Right cardiac atrium (tissue), 5 donors: Measurements from ENCODE around the gene TGM1. TPM values are rescaled to one million over a fixed set of nuclear protein-coding genes. Genes with fewer than 3 reads are reported as not detected.

Experiments
- ATAC-seq, 2 donors: fragments of 200-7000 bp; cut with Tn5 transposase; one replicate each; pipeline versions ENCODE4 v1.8.0 to v1.9.1; 2020; ENCODE audit warnings: moderate library complexity in 2 of 2, mild to moderate bottlenecking in 1 of 2
- DNase-seq, 3 donors: peaks; one replicate each; pipeline ENCODE4 v3.0.0-alpha.2; 2020
- H3K27ac ChIP-seq: one replicate; pipeline ENCODE4 v1.5.1; 2013; ENCODE audit warnings: mild to moderate bottlenecking, low read length, control low read depth, moderate library complexity
- H3K27me3 ChIP-seq: one replicate; pipeline ENCODE4 v1.6.1; 2013; ENCODE audit not compliant: control insufficient read depth, insufficient read depth
- H3K4me1 ChIP-seq: one replicate; pipeline ENCODE4 v1.6.1; 2013; ENCODE audit warnings: low read length; ENCODE audit not compliant: control insufficient read depth, insufficient read depth
- H3K4me3 ChIP-seq: one replicate; pipeline ENCODE4 v1.5.1; 2013; ENCODE audit warnings: low read length, control low read depth
- H3K9me3 ChIP-seq: one replicate; pipeline ENCODE4 v1.6.1; 2013; ENCODE audit warnings: low read length; ENCODE audit not compliant: control insufficient read depth
- WGBS: extraction: QIAGEN DNeasy Blood & Tissue Kit; methylation state at CpG from one replicate; pipeline ENCODE4 v1.1.7; 2013; 5-methylcytosine and 5-hydroxymethylcytosine counted together
- intact Hi-C, 4 donors: fragments of 100-400 bp; cut with DNase I; formaldehyde crosslinking; loops; one replicate each; pipeline versions ENCODE4 v1.11.0 to v1.14.0; 2022 to 2023
- polyA plus RNA-seq: library from polyadenylated mRNA; stranded (reverse); fragments of 200-250 nt; gene quantifications from one replicate; pipeline ENCODE4 v1.2.3, GENCODE V29; 2013
- total RNA-seq, 4 donors: library from RNA; stranded (reverse); fragmentation: NEBNext Ultra II Directional; extraction: Animal tissue kit (Norgen Biotek cat#: 25700); gene quantifications; one replicate each; pipeline ENCODE4 v1.2.1, GENCODE V29; 2021
- donor health status: healthy with polysubstance abuse.
- donor health status: DM: no; HTN: yes; CAD: no.
- donor health status: DM: no; HTN: no; CAD: no.
- donor health status: DM: no; HTN: yes; CAD: no; lungs with severe emphysema.
- donor health status: DM: yes; HTN: yes; CAD: no.

Gene TGM1
- total and polyA plus RNA-seq, 5 donors: 0.16 to 2.0 (median 0.40) TPM

DNA sequence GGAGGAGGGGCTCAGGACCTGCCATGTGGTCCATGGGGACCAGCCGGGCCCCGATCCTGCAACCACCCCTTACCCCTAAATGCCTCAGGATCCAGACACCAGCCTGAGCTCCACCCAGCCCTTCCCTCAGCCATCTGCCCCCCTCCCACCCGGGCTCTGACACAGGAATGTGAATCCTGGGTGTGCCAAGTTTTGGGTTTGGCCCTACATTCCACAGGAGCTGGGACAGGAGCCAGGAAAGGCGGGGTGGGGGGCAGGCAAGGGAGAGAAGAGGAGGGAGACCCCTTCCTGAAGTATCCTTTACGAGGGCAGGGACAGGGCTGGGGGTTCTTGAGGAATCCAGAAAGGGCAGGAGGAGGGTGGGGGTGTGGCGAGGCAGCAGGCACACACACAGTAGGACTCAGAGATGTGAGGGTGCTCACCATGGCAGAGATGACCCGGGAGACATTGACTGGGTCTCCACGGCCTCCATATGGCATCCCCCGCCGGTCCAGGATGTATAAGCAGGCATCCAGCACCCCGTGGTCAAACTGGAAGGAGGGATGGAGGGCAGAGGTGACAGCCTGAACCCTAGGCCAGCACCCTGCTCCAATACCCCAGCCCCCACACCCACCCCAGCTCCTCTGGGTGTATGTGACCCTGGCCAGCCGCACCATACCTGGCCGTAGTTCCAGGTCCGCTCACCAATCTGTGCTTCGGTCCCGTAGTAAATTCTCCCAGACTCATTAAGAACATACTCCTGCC is 3.5 kb downstream of the TGM1 start:
- intact Hi-C loops: no loop called here
- Histone ChIP-seq H3K27ac (no peak overlapping the region), H3K9me3 (no peaks in the 10 kb centered on the region), H3K4me3 (no peak overlapping the region), H3K4me1 (no peaks in the 10 kb centered on the region), H3K27me3 (no peaks in the 10 kb centered on the region)
- no peak for DNase-seq
- peak in 1 of 2 donors; percentile 14 for ATAC-seq
- WGBS: 76% methylated on average over 16 of the region's 16 CpGs

DNA sequence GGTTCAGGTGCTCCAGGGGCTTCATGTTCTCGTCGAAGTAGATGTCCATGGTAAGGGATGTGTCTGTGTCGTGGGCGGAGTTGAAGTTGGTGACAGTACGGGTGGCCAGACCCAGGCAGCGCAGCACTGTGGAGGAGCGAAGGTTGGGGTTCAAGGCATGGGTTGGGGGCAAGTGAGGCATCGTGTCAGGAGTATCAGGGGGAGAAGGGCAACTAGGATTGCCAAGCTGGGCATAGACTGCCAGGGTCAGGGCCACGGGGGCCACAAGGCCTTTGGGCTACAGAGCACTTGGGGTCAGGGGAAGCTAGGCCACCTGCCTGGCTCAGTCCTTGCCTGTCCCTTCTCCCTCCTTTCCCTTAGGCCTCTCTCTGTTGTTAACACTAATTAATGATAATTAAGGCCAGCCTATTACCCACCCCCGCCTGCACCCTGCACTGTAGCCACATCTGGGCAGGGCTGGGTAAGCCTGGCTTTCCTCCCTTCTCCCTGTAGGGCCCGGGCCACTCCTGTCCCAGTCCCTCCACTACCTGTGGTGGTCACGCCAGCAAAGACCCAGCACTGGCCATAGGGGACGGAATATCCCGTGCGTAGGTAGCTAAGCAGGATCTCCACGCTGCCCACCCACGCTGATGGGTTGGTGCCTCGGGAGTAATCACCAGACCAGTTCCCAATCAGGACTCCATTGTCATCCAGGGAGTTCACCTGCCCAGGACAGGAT is 4.3 kb downstream of the TGM1 start:
- 88% methylated on average over 18 of the region's 18 CpGs for WGBS
- Histone ChIP-seq H3K27ac (no peak overlapping the region), H3K27me3 (no peaks in the 10 kb centered on the region), H3K9me3 (no peaks in the 10 kb centered on the region), H3K4me3 (no peak overlapping the region), H3K4me1 (no peaks in the 10 kb centered on the region)
- intact Hi-C loops: no loop called here
- ATAC-seq (no peak), DNase-seq (no peak)

DNA sequence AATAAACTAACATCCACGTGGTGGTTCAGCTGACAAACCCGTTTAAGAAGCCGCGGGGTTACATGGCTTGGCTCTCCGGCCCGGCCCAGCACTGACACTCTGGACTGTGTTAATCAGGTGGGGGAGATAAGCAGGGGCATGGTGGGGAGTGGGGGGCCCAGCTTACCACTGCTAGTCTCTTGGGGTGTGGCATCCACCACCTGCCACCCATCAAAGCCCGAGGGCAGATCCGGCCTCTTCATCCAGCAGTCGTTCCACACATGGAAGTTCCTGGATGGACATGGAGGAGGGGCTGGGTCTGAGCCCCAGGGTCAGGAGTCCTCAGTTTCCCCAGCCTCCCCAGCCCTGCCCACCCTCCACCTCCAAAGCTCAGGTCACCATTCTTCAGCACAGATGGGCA is 4.9 kb downstream of the TGM1 start:
- no peaks in the 10 kb centered on the region for H3K27me3 ChIP-seq
- H3K4me3 ChIP-seq: no peak overlapping the region
- DNase-seq (no peak), ATAC-seq (no peak)
- H3K9me3 ChIP-seq: no peaks in the 10 kb centered on the region
- H3K27ac ChIP-seq: no peak overlapping the region
- 78% methylated on average over 9 of the region's 9 CpGs for WGBS
- no peaks in the 10 kb centered on the region for H3K4me1 ChIP-seq
- intact Hi-C loops: no loop called here

DNA sequence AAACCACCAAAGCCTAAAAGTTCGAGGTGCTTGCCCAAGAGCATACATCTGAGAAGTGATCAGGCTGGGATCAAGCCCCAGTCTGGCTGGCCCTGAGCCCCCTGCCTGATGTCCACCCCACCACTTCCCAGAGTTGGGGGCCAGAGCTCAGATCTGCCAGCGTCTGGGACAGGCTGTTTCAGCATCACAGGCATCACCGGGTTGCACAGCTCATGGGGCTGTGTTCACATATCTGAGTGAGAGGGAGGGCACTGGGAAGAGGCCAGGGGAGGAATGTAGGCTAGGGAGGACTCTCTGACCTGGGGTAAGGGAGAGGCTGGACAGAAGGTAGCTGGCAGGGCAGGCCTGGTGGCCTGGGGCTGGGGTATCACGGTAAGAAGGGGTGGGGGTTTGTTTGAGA is 6.0 kb downstream of the TGM1 start:
- WGBS: 63% methylated on average over 4 of the region's 4 CpGs
- Histone ChIP-seq H3K27ac (no peak overlapping the region), H3K27me3 (no peaks in the 10 kb centered on the region), H3K4me3 (no peak overlapping the region), H3K4me1 (no peaks in the 10 kb centered on the region), H3K9me3 (no peaks in the 10 kb centered on the region)
- intact Hi-C loops: no loop called here
- DNase-seq (no peak), ATAC-seq (no peak)

DNA sequence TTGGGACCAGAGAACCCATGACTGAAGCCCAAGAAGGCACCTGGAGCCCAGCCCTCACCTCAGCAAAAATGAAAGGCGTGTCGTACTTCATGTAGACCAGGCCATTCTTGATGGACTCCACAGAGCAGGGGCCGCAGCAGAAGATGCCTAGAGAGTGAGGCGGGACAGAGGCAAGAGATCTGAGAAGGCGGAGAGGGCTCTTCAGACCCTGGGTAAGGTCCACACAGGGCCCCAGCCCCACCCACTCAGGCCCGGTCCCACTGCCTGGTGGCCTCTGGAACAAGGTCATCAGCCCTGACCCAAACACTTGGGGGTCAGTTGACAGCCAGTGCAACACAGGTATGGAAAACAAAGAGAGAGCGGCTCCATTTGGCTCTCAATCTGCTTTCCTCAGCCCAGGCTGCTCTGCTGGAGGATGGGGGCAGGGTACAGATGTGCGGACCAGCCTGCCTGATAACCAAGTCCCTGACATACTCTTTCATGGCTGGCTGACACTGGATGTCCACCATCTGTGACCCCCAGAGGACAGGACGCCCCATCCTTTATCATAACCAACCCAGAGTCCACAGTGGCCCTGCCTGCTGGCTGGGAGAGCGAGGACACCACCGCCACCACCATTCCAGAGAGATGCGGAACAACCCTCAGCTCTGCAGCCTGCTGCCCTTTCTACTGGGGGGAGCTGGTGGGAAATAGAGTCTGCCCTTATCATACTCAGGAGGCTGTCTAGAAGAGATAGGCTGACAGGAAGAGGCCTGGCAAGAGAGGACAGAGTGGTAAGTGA is 6.9 kb downstream of the TGM1 start:
- intact Hi-C loops: no loop called here
- DNase-seq: no peak
- 89% methylated on average over 12 of the region's 12 CpGs for WGBS

DNA sequence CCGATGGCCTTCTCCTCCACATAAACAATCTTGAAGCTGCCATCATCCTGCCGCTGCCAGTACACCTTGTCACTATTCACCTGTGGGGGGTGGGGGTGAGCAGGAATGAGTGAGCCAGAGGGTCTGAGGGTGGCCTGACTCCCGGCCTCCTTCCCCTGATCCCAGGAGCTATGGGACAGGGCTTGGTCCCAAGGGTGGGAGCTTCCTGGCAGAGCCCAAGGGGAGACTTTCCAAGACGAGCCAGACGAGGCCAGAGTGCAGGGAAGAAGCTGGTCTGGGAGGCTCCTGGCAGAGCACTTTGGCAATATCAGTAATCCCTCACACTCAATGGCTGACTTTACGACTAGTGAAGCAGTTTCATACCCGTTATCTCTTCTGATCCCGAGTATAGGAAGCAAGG is 7.5 kb downstream of the TGM1 start:
- no peak overlapping the region for H3K27ac ChIP-seq
- no peaks in the 10 kb centered on the region for H3K4me1 ChIP-seq
- intact Hi-C loops: no loop called here
- DNase-seq (no peak), ATAC-seq (no peak)
- H3K9me3 ChIP-seq: no peaks in the 10 kb centered on the region
- H3K27me3 ChIP-seq: no peaks in the 10 kb centered on the region
- no peak overlapping the region for H3K4me3 ChIP-seq
- 86% methylated on average over 8 of the region's 8 CpGs for WGBS

More for the DNA sequence above, 6.9 kb downstream of the TGM1 start:
- Histone ChIP-seq H3K4me1 (no peaks in the 10 kb centered on the region), H3K27me3 (no peaks in the 10 kb centered on the region), H3K27ac (no peak overlapping the region), H3K9me3 (no peaks in the 10 kb centered on the region), H3K4me3 (no peak overlapping the region)
- no peak for ATAC-seq

DNA sequence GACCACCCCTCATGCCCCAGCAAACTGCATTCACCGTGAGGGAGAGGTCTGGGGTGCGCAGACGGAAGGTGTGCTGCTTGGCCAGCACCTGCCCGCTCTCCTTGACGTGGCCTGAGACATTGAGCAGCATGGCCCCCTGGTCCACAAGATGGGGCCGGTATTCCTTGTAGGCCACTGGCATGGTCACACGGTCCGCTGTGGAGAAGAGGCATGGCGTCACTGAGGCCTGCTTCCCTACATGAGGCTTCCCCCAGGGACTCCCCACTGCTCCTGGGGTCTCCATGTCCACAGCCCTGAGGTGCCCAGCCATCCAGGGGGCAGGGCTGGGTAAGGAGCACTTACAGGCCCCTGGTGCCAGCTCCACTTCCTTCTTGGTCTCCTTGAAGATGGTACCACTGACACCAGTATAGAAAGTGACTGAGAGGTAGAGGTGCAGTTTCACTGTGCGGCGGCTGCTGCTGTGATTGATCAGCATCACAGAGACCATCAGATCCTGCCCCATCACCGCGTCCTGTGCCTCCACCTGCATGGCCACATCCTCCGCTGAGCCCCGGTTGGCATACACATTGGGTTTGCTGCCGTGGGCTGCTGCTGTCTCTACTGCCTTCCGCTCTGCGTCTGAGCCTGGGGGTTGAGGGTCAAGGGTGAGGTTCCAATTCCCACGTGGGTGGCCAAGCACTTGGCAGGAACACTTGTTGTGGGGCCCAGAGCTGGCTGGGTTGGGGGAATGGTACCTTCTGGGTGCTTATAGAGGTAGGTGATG is 8.2 kb downstream of the TGM1 start:
- no peak for DNase-seq
- 93% methylated on average over 19 of the region's 19 CpGs for WGBS
- no peaks in the 10 kb centered on the region for H3K4me1 ChIP-seq

DNA sequence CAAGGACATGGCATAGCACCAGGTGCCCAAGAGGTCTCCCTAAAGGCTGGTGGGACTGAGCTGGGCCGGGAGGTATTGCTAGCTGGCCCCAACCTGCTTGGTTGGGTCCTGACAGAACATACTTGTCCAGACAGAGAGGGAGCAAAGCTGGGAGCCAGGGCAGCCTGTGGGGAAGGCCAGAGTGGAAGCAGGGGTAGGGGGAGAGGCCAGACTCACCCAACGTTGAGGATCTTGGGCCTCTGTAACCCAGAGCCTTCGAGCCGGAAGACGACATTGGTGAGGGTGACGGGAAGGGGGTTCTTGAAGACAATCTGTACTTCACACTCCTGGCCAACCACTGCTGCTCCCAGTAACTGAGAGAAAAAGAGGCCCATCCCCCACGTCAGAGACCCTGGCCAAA is 9.0 kb downstream of the TGM1 start:
- Histone ChIP-seq H3K9me3 (no peaks in the 10 kb centered on the region), H3K4me1 (no peaks in the 10 kb centered on the region), H3K27ac (no peak overlapping the region), H3K4me3 (no peak overlapping the region), H3K27me3 (no peaks in the 10 kb centered on the region)
- 87% methylated on average over 7 of the region's 7 CpGs for WGBS
- intact Hi-C loops: no loop called here
- DNase-seq (no peak), ATAC-seq (no peak)

More for the DNA sequence above, 8.2 kb downstream of the TGM1 start:
- Histone ChIP-seq H3K4me3 (no peak overlapping the region), H3K9me3 (no peaks in the 10 kb centered on the region), H3K27me3 (no peaks in the 10 kb centered on the region), H3K27ac (no peak overlapping the region)
- ATAC-seq: no peak
- intact Hi-C loops: no loop called here

DNA sequence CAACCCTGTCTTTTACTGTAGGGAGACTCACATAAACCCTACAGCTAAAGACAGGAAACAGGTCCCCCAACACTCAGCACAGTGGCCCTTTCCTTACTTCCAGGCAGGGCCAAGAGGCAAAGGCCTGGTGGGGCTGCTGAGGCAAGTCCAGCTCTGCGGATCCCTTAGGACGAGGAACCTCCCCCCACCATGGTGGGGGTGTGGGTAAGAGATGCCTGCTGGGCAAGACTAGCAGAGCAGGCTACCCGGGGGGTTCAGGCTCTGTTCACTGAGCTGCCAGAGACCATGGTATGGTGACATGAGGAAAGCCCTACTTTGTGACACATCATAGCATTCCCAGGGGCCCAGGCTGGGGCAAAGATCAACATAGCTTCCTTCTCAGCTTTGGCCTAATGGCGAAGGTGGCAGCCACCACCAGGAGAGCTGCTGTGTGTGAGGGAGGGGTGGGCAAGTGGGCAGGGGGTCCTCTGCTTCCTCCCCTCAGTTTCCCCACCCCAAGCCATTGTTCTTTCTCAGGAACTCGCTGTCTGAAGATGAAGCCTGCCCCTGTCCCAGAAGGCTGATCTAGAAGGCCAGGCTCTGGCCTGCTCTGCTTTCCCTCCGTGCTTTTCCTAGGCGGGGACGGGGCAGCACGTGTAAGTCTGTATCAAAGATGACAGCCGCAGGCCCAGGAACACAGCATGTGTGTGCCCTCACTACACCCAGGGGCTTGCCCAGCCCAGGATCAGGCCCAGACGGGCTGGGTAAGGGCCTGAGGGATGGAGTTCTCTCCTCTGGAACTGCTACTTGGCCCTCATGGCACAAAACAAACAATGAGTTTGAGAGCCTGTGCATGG is 10.5 kb downstream of the TGM1 start:
- DNase-seq (no peak), ATAC-seq (no peak)
- Histone ChIP-seq H3K4me3 (no peak overlapping the region), H3K27me3 (no peaks in the 10 kb centered on the region), H3K27ac (no peak overlapping the region), H3K4me1 (no peaks in the 10 kb centered on the region), H3K9me3 (no peaks in the 10 kb centered on the region)
- intact Hi-C loops: no loop called here
- 78% methylated on average over 11 of the region's 11 CpGs for WGBS

DNA sequence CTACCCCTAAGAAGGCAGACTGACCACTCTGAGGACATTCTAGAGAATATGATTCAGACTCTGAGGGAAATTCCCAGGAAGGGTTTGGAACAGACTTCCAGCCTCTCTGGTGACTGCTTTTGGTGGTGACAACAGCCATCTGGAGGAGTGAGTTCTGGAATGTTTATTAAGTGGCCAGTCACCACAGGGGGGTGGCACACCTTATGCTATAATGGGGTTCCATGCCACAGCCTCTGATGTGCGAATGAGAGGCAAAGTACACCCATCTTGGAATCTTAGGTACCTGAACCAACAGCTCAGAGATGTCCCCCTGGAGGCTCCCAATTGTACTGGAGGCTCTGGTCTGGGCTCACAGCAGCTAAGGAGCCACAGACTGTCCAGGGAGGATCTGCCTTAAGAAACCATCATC is 11.1 kb downstream of the TGM1 start:
- intact Hi-C loops: no loop called here
- H3K9me3 ChIP-seq: no peaks in the 10 kb centered on the region
- WGBS: 77% methylated on average over 1 of the region's 1 CpG
- no peaks in the 10 kb centered on the region for H3K27me3 ChIP-seq
- DNase-seq (no peak), ATAC-seq (no peak)
- no peak overlapping the region for H3K4me3 ChIP-seq
- H3K27ac ChIP-seq: no peak overlapping the region
- H3K4me1 ChIP-seq: no peaks in the 10 kb centered on the region
